Common myeloid progenitor, CD34-positive (primary cell): ENCODE results near the gene SYT1.

Source experiments
- CTCF ChIA-PET: fragments of 350-600 bp; sonication (Branson Sonifier 250); formaldehyde crosslinking; loops from one replicate; lab custom pipeline; 2021; ENCODE audit warnings: antibody characterized with exemption; lab: Charles Lee
- POLR2A ChIA-PET: fragments of 350-600 bp; sonication (Branson Sonifier 250); formaldehyde crosslinking; loops from one replicate; lab custom pipeline; 2021; ENCODE audit warnings: antibody characterized with exemption; lab: Charles Lee
- DNase-seq, 3 donors: peaks; one replicate each; pipeline versions ENCODE4 v3.0.0 to v3.0.0-alpha.2; 2013
- H3K27ac ChIP-seq, 2 experiments: 1 replicate in 1 of 2; 2 replicates in 1 of 2; pipeline ENCODE4 v1.7.0; 2013; ENCODE audit warnings: inconsistent platforms in 2 of 2, low read length in 2 of 2, mild to moderate bottlenecking in 2 of 2, low read depth in 1 of 2, moderate library complexity in 1 of 2; ENCODE audit not compliant: severe bottlenecking in 2 of 2, insufficient read depth in 1 of 2, poor library complexity in 1 of 2
- H3K27me3 ChIP-seq, 5 experiments: replicated peaks in 2 of 5; 1 replicate in 3 of 5; 2 replicates in 2 of 5; pipeline versions ENCODE4 v1.6.1 to v1.7.0; 2013; ENCODE audit warnings: low read length in 4 of 5, mild to moderate bottlenecking in 2 of 5, moderate library complexity in 2 of 5, inconsistent platforms in 1 of 5; ENCODE audit not compliant: insufficient read depth in 5 of 5, control insufficient read depth in 4 of 5
- H3K36me3 ChIP-seq, 4 experiments: 1 replicate in 2 of 4; 2 replicates in 2 of 4; pipeline versions ENCODE4 v1.6.1 to v1.7.0; 2013; ENCODE audit warnings: low read length in 3 of 4, control low read depth in 1 of 4, mild to moderate bottlenecking in 1 of 4; ENCODE audit not compliant: control insufficient read depth in 4 of 4, insufficient read depth in 4 of 4
- H3K4me1 ChIP-seq, 4 experiments: 1 replicate in 3 of 4; 2 replicates in 1 of 4; pipeline versions ENCODE4 v1.6.1 to v1.7.1; 2013; ENCODE audit warnings: low read length in 3 of 4, mild to moderate bottlenecking in 3 of 4, control low read depth in 1 of 4, inconsistent platforms in 1 of 4, moderate library complexity in 1 of 4; ENCODE audit not compliant: control insufficient read depth in 4 of 4, insufficient read depth in 4 of 4; ENCODE audit errors: control extremely low read depth in 1 of 4
- H3K4me3 ChIP-seq, 7 experiments: 1 replicate in 4 of 7; 2 replicates in 3 of 7; pipeline versions ENCODE4 v1.5.1 to v1.7.0; 2013; ENCODE audit warnings: mild to moderate bottlenecking in 7 of 7, low read length in 6 of 7, moderate library complexity in 6 of 7, inconsistent platforms in 2 of 7, low read depth in 2 of 7, control low read depth in 1 of 7; ENCODE audit not compliant: insufficient read depth in 4 of 7, control insufficient read depth in 1 of 7; ENCODE audit errors: extremely low read depth in 1 of 7
- H3K9me3 ChIP-seq, 5 experiments: 1 replicate in 4 of 5; 2 replicates in 1 of 5; pipeline versions ENCODE4 v1.6.1 to v1.7.1; 2013; ENCODE audit warnings: low read length in 4 of 5, mild to moderate bottlenecking in 2 of 5, inconsistent platforms in 1 of 5, low read depth in 1 of 5, moderate library complexity in 1 of 5; ENCODE audit not compliant: control insufficient read depth in 4 of 5, insufficient read depth in 2 of 5; ENCODE audit errors: control extremely low read depth in 1 of 5
- WGBS: methylation state at CpG from one replicate; pipeline ENCODE4 v1.1.5; 2013; ENCODE audit not compliant: insufficient coverage; 5-methylcytosine and 5-hydroxymethylcytosine counted together

Gene SYT1

DNA sequence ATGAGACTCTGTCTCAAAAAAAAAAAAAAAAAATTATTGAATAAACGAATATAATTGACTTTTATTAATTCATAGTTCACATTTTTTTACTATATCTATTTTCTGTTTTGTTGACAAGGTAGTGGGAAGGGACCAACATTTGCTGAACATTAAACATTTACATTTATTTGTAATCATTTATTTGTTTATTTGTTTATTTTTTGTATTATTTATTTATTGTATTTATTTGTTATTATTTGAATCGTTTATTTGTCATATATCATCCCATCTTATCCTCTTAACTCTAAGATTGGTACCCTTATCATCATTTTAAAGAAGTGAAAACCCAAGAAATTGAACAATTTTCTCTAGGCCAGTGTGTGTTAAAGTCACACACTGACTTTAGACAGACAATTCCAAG is 101.5 kb downstream of the SYT1 start:
- no peaks in the 10 kb centered on the region for H3K27me3 ChIP-seq
- ChIA-PET CTCF (no interaction called here), POLR2A (interaction anchor here (0.7 kb wide), 1 partner anchor 770 kb away, joined by 3 read pairs; no protein-coding TSS in a partner anchor)
- H3K4me1 ChIP-seq, result no peaks in the 10 kb centered on the region
- H3K27ac ChIP-seq, result no peak overlapping the region
- H3K9me3 ChIP-seq, result no peaks in the 10 kb centered on the region
- no CpG with 5 or more reads among the region's 2 CpGs for WGBS
- DNase-seq, result no peak
- H3K36me3 ChIP-seq, result no peaks in the 10 kb centered on the region
- H3K4me3 ChIP-seq, result no peak overlapping the region

DNA sequence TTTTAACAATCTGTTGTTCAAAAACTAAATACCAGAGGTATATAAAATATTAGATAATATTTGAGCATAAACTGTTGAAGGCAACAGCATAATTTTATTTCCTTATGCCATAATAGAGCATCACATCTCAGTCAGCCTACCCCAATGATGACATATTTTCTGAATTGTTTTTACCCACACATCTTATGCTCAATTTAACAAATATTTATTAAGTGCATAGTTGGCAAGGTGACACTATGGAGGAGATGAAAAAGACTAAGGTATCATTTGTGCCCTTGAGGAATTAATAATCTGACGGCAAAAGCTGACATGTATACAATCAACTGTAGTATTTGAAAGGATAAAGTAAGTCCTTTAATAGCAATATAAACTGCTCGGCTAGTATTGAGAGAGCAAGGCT is 102.4 kb downstream of the SYT1 start:
- ChIA-PET POLR2A (no interaction called here), CTCF (no interaction called here)
- no peaks in the 10 kb centered on the region for H3K4me1 ChIP-seq
- H3K36me3 ChIP-seq, result no peaks in the 10 kb centered on the region
- H3K4me3 ChIP-seq, result no peak overlapping the region
- H3K9me3 ChIP-seq, result no peaks in the 10 kb centered on the region
- no peak overlapping the region for H3K27ac ChIP-seq
- H3K27me3 ChIP-seq, result no peaks in the 10 kb centered on the region
- no peak for DNase-seq
- 100% methylated on average over 1 of the region's 2 CpGs for WGBS

GRCh38 chr12:78968226-78968625 is 103.7 kb downstream of the SYT1 start:
- CTCF ChIA-PET, result no interaction called here
- no CpG with 5 or more reads among the region's 1 CpG for WGBS
- Histone ChIP-seq H3K27ac (no peak overlapping the region), H3K9me3 (no peaks in the 10 kb centered on the region), H3K27me3 (no peaks in the 10 kb centered on the region), H3K4me1 (no peaks in the 10 kb centered on the region), H3K4me3 (no peak overlapping the region), H3K36me3 (no peaks in the 10 kb centered on the region)
- DNase-seq, result no peak
- POLR2A ChIA-PET, result no interaction called here

GRCh38 chr12:78970041-78970440 is 105.5 kb downstream of the SYT1 start:
- DNase-seq, result no peak
- no peak overlapping the region for H3K4me3 ChIP-seq
- no peaks in the 10 kb centered on the region for H3K9me3 ChIP-seq
- H3K27me3 ChIP-seq, result no peaks in the 10 kb centered on the region
- ChIA-PET CTCF (no interaction called here), POLR2A (interaction anchor here (0.5 kb wide), 1 partner anchor 1867 kb away, joined by 3 read pairs; no protein-coding TSS in a partner anchor)
- no peaks in the 10 kb centered on the region for H3K36me3 ChIP-seq
- no peak overlapping the region for H3K27ac ChIP-seq
- no peaks in the 10 kb centered on the region for H3K4me1 ChIP-seq

GRCh38 chr12:78977304-78977867 is 112.8 kb downstream of the SYT1 start:
- 8% methylated on average over 2 of the region's 3 CpGs for WGBS
- Histone ChIP-seq H3K27ac (no peak overlapping the region), H3K9me3 (no peaks in the 10 kb centered on the region), H3K36me3 (no peaks in the 10 kb centered on the region), H3K4me3 (peak overlapping the region in 4 of 7 experiments; percentile 31 to 54 (median 38)), H3K27me3 (no peaks in the 10 kb centered on the region), H3K4me1 (no peaks in the 10 kb centered on the region)
- CTCF ChIA-PET, result no interaction called here
- peak; percentile 44 to 84 (median 77) for DNase-seq
- POLR2A ChIA-PET, result no interaction called here

DNA sequence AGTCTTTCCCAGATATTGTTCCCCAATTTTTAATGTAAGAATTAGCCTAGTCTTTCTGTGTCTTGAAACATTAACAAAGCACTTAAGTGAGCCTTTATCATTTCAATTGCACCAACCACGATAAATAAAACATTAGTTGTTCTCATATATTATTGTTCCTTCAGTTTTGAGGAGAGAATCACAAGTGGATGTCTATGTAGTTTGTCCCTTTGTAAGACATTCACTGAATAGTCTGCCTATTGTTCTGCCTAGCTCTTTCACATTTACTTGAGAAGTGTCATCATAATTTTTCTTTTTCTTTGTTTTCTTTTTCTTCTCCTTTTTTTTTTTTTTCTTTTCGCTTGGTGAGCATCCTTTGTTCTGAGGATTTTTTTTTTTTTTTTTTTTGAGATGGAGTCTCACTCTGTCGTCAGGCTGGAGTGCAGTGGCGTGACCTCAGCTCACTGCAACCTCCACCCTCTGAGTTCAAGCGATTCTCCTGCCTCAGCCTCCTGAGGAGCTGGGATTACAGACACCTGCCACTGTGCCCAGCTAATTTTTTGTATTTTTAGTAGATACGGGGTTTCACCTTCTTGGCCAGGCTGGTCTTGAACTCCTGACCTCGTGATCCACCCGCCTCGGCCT is 129.7 kb downstream of the SYT1 start:
- DNase-seq, result no peak
- 88% methylated on average over 4 of the region's 9 CpGs for WGBS
- H3K36me3 ChIP-seq, result no peaks in the 10 kb centered on the region
- no peak overlapping the region for H3K27ac ChIP-seq
- H3K27me3 ChIP-seq, result no peaks in the 10 kb centered on the region
- ChIA-PET CTCF (interaction anchor here (1.0 kb wide), 1 partner anchor 35 kb away, joined by 5 read pairs; no protein-coding TSS in a partner anchor), POLR2A (no interaction called here)
- no peak overlapping the region for H3K4me3 ChIP-seq
- no peaks in the 10 kb centered on the region for H3K4me1 ChIP-seq
- no peaks in the 10 kb centered on the region for H3K9me3 ChIP-seq

DNA sequence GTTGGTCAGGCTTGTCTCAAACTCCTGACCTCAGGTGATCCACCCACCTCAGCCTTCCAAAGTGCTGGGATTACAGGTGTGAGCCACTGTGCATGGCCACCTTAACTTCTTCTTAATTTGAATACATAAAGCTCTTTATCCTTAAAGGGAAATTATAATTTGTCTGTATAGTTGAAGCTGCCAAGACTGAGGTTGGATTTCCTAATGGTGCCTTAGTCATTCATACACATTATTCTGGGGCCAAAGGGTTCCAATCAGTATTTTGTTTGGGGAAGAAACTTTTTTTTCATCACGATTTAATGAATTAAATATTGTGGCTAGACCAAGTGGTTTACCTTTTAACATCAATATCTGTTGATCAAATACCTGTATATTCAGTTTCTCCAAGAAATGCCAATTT is 135.9 kb downstream of the SYT1 start:
- no peak overlapping the region for H3K4me3 ChIP-seq
- DNase-seq, result no peak
- no CpG with 5 or more reads among the region's 1 CpG for WGBS

More for the DNA sequence above, 135.9 kb downstream of the SYT1 start:
- no peaks in the 10 kb centered on the region for H3K36me3 ChIP-seq
- POLR2A ChIA-PET, result no interaction called here
- CTCF ChIA-PET, result no interaction called here
- no peaks in the 10 kb centered on the region for H3K9me3 ChIP-seq
- H3K27me3 ChIP-seq, result no peaks in the 10 kb centered on the region
- H3K4me1 ChIP-seq, result no peaks in the 10 kb centered on the region
- H3K27ac ChIP-seq, result no peak overlapping the region
